ENCODE results near the gene SSU72. TPM values are rescaled to one million over a fixed set of nuclear protein-coding genes. Genes with fewer than 3 reads are reported as not detected.
A peak's percentile ranks its signal among the peaks of the same experiment; 100 is the strongest.

SSU72 gene
- total RNA-seq: 100 to 1,000 TPM in 3 of 4 donors, 10 to 100 TPM in 1; 96.4 to 163 (median 123) TPM

- DNase-seq (ENCODE audit: low spot score in 2 of 2): peak; percentile 90 to 98
- WGBS, 2 donors: 1% methylated on average over 28 to 56 of the region's 87 CpGs
- intact Hi-C loops (cut with DNase I; ENCODE audit: low total_unique reads): no loop called here
- H3K4me3 ChIP-seq (ENCODE audit: low read depth, poor library complexity, severe bottlenecking): peak within 1 kb of the TSS; percentile 100
- TF ChIP-seq POLR2A (IDR thresholded peaks at IDR 0.05) (peak in 1 of 2 donors; percentile 92), CTCF (IDR thresholded peaks at IDR 0.05) (no peak)
Measured at GRCh38 chr1:1574721-1575537, at the start of gene SSU72. SSU72 (minus strand) TSS chr1:1574863; CDS start chr1:1574557, 306 bp downstream.

- intact Hi-C loops (cut with DNase I; ENCODE audit: low total_unique reads): no loop called here
- WGBS, 2 donors: 86 to 89% methylated on average over 30 to 42 of the region's 51 CpGs
Measured at GRCh38 chr1:1623631-1624442, 49.2 kb upstream of the SSU72 start.

GRCh38 chr1:1623181-1623630 lies 48.5 kb upstream of the SSU72 start:
- 91 to 93% methylated on average over 19 to 32 of the region's 33 CpGs for WGBS, 2 donors
- no peak overlapping the region for H3K4me3 ChIP-seq (ENCODE audit: low read depth, poor library complexity, severe bottlenecking)
- DNase-seq (ENCODE audit: low spot score in 2 of 2): no peak
- TF ChIP-seq POLR2A (IDR thresholded peaks at IDR 0.05) (no peak), CTCF (IDR thresholded peaks at IDR 0.05) (no peak)
- intact Hi-C loops (cut with DNase I; ENCODE audit: low total_unique reads): no loop called here

More at GRCh38 chr1:1623631-1624442, 49.2 kb upstream of the SSU72 start:
- TF ChIP-seq CTCF (IDR thresholded peaks at IDR 0.05): no peak
- TF ChIP-seq POLR2A (IDR thresholded peaks at IDR 0.05): no peak
- no peak overlapping the region for H3K4me3 ChIP-seq (ENCODE audit: low read depth, poor library complexity, severe bottlenecking)
- no peak for DNase-seq (ENCODE audit: low spot score in 2 of 2)

- DNase-seq (ENCODE audit: low spot score in 2 of 2): no peak
Measured at GRCh38 chr1:1622788-1623094, 48.1 kb upstream of the SSU72 start.

More at GRCh38 chr1:1622788-1623094, 48.1 kb upstream of the SSU72 start:
- 88 to 94% methylated on average over 10 to 17 of the region's 17 CpGs for WGBS, 2 donors
- intact Hi-C loops (cut with DNase I; ENCODE audit: low total_unique reads): no loop called here
- H3K4me3 ChIP-seq (ENCODE audit: low read depth, poor library complexity, severe bottlenecking): no peak overlapping the region
- TF ChIP-seq CTCF (IDR thresholded peaks at IDR 0.05) (no peak), POLR2A (IDR thresholded peaks at IDR 0.05) (no peak)
